ENCODE measurements around the gene LINGO1. TPM values are rescaled to one million over a fixed set of nuclear protein-coding genes. Genes with fewer than 3 reads are reported as not detected.

LINGO1 gene
- polyA plus RNA-seq, 1 of the 3 experiments (the other 2 are of a cell fraction), result 0.56 TPM

GRCh38 chr15:77584201-77584600 is 48.5 kb downstream of the LINGO1 start:
- peaks cover 0 to 15% of the 10 kb centered on the region in 2 experiments; a peak in 1 of 4 replicates for H3K4me1 ChIP-seq (ENCODE audit: control insufficient read depth in 1 of 2, insufficient read depth in 2 of 2, low read depth in 1 of 2, low read length in 1 of 2)
- H3F3A ChIP-seq (replicated peaks; ENCODE audit: insufficient read depth), result no peaks in the 10 kb centered on the region
- H3K79me2 ChIP-seq (ENCODE audit: insufficient read depth), result no peaks in the 10 kb centered on the region
- DNase-seq, result no peak
- H3K27ac ChIP-seq (ENCODE audit: low read depth in 2 of 2, low read length in 1 of 2), result no peak overlapping the region
- H4K20me1 ChIP-seq (ENCODE audit: insufficient read depth), result no peaks in the 10 kb centered on the region
- H3K36me3 ChIP-seq (replicated peaks in 1 of 2; ENCODE audit: control insufficient read depth in 1 of 2, insufficient read depth in 2 of 2, low read length in 1 of 2), result no peaks in the 10 kb centered on the region
- H3K9ac ChIP-seq, result no peak overlapping the region
- H3K4me3 ChIP-seq (ENCODE audit: low read depth in 2 of 2, low read length in 1 of 2), result no peak overlapping the region
- no peaks in the 10 kb centered on the region for H3K9me2 ChIP-seq
- peaks cover 6% of the 10 kb centered on the region; the same call in 1 of the 2 replicates for H3K27me3 ChIP-seq (ENCODE audit: insufficient read depth)
- no peak overlapping the region for H2AFZ ChIP-seq (ENCODE audit: low read depth)
- WGBS (ENCODE audit: low lambda C conversion rate), result 51% methylated on average over 5 of the region's 7 CpGs
- POLR2A ChIA-PET, result no interaction called here
- peak; percentile 22; the same call in 1 of the 2 replicates for TF ChIP-seq CTCF (IDR thresholded peaks at IDR 0.05)
- no peak for TF ChIP-seq FOXJ3 (CRISPR knock-in tag; IDR thresholded peaks at IDR 0.05)
- no peak for TF ChIP-seq ZBTB33 (IDR thresholded peaks at IDR 0.05; ENCODE audit: borderline replicate concordance, low read depth)
- TF ChIP-seq CHD2 (IDR thresholded peaks at IDR 0.05; ENCODE audit: low read length, partially characterized antibody), result no peak
- TF ChIP-seq GATA2 (CRISPR knock-in tag; IDR thresholded peaks at IDR 0.05), result no peak
- no peaks in the 10 kb centered on the region for H3K9me3 ChIP-seq
- no peak overlapping the region for H3K4me2 ChIP-seq
- CTCF ChIA-PET, result interaction anchor here (0.9 kb wide), 1 partner anchor 27 kb away, joined by 3 read pairs; no protein-coding TSS in a partner anchor

- no peak overlapping the region for H3K27ac ChIP-seq (ENCODE audit: low read depth in 2 of 2, low read length in 1 of 2)
- H3K79me2 ChIP-seq (ENCODE audit: insufficient read depth), result no peaks in the 10 kb centered on the region
- WGBS (ENCODE audit: low lambda C conversion rate), result 50% methylated on average over 1 of the region's 5 CpGs
- H3K9ac ChIP-seq, result no peak overlapping the region
- H3K27me3 ChIP-seq (ENCODE audit: insufficient read depth), result peaks cover 6% of the 10 kb centered on the region; the same call in 1 of the 2 replicates
- H3K9me3 ChIP-seq, result no peaks in the 10 kb centered on the region
- H3F3A ChIP-seq (replicated peaks; ENCODE audit: insufficient read depth), result no peaks in the 10 kb centered on the region
- no peaks in the 10 kb centered on the region for H3K9me2 ChIP-seq
- no peak for DNase-seq
- H2AFZ ChIP-seq (ENCODE audit: low read depth), result no peak overlapping the region
- no peaks in the 10 kb centered on the region for H4K20me1 ChIP-seq (ENCODE audit: insufficient read depth)
- ChIA-PET POLR2A (no interaction called here), CTCF (no interaction called here)
- no peak overlapping the region for H3K4me2 ChIP-seq
- H3K4me3 ChIP-seq (ENCODE audit: low read depth in 2 of 2, low read length in 1 of 2), result no peak overlapping the region
- H3K4me1 ChIP-seq (ENCODE audit: control insufficient read depth in 1 of 2, insufficient read depth in 2 of 2, low read depth in 1 of 2, low read length in 1 of 2), result peaks cover 0 to 26% of the 10 kb centered on the region in 2 experiments; a peak in 2 of 4 replicates
- H3K36me3 ChIP-seq (replicated peaks in 1 of 2; ENCODE audit: control insufficient read depth in 1 of 2, insufficient read depth in 2 of 2, low read length in 1 of 2), result no peaks in the 10 kb centered on the region
- TF ChIP-seq REST (IDR thresholded peaks at IDR 0.05; ENCODE audit: low read depth, low read length) (no peak), IRF3 (IDR thresholded peaks at IDR 0.05; ENCODE audit: low read depth, low read length) (no peak), MEF2A (IDR thresholded peaks at IDR 0.05; ENCODE audit: borderline replicate concordance, low read depth) (no peak), EP300 (IDR thresholded peaks at IDR 0.05; ENCODE audit: borderline replicate concordance in 1 of 2, low read depth in 1 of 2, low read length in 1 of 2) (no peak), TEAD4 (IDR thresholded peaks at IDR 0.05; ENCODE audit: borderline replicate concordance, insufficient read depth) (no peak), SIN3A (IDR thresholded peaks at IDR 0.05; ENCODE audit: borderline replicate concordance, low read depth, low read length) (no peak), JUND (IDR thresholded peaks at IDR 0.05) (no peak), NFIC (IDR thresholded peaks at IDR 0.05; ENCODE audit: borderline replicate concordance) (no peak), MXI1 (IDR thresholded peaks at IDR 0.05; ENCODE audit: low read depth, low read length) (no peak), FOXM1 (IDR thresholded peaks at IDR 0.05; ENCODE audit: low read depth) (no peak), EZH2phosphoT487 (IDR thresholded peaks at IDR 0.05; ENCODE audit: borderline replicate concordance, low read depth) (no peak), ELF1 (IDR thresholded peaks at IDR 0.05) (no peak), FOXJ3 (CRISPR knock-in tag; IDR thresholded peaks at IDR 0.05) (no peak), PBX3 (IDR thresholded peaks at IDR 0.05) (no peak)
Measured at GRCh38 chr15:77582763-77583162, 49.9 kb downstream of the LINGO1 start.

Data from SK-N-SH (cell line).